IPS-11a (cell line): Measurements from ENCODE around the gene FAM185A.
"Not testable (repeated sequence)": the region's sequence is repeated elsewhere in the genome, so short reads cannot be mapped to it uniquely, and the experiment has no call there.

Experiments used
- H3K4me3 ChIP-seq: one replicate; pipeline ENCODE4 v1.5.1; 2013; ENCODE audit warnings: low read depth, low read length, control low read depth

Gene FAM185A

DNA sequence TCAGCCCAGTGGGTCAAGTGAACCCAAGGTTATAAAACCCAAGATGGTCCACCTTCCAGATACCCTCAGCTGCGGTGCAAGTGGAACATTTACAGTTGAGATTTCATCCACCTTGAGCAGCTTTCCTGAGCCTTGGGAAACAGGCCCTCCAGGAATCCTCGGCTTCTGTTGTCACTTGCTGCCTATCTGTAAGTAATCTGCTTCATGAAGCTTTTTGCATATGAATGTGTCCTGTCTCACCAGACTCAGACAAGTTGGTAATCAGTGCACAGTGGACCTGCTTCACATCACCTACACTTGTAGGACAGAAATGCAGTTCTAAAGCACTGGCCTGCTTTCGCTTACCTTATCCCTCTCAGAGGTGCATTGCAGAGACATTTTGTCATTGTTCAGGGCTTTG is 80.3 kb downstream of the FAM185A start:
- no peak overlapping the region for H3K4me3 ChIP-seq

- H3K4me3 ChIP-seq: no peak overlapping the region
Measured at GRCh38 chr7:102830197-102830596, 81.4 kb downstream of the FAM185A start.

DNA sequence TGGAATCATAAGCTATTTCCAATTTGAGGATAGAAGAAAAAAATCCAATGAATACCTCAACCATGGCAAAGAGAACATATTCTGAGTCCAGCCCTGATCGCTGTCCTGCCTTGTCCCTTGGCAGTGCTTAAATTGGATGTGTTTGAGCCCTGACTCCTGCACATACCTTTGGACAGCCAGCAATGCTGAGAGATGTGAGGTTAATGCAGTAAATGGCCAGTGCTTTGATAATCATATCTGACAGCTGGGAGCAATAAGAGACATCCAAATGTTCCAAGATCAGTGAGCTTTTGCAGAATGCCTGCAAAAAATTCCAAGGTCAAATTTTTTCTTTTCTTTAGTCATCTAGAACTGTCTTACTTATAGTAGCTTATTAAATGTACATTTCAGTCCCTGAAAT is 83.9 kb downstream of the FAM185A start:
- no peak overlapping the region for H3K4me3 ChIP-seq

- H3K4me3 ChIP-seq: no peak overlapping the region
Measured at GRCh38 chr7:102833343-102833742, 84.5 kb downstream of the FAM185A start.

DNA sequence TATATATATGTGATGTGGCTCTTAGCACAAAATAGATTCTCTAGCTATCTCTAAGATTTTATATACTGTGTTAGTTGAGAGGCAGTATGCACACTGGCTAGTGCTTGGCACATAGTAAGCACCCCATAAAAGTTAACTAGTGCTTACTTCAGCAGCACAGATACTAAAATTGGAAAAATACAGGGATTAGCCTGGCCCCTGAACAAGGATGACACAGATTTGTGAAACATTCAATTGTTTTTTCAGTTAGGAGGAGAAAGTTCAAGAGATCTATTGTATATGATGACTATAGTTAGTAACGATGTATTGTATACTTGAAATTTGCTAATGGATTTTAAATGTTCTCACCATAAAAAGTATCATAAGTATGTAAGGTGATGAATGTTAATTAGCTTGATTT is 85.7 kb downstream of the FAM185A start:
- no peak overlapping the region for H3K4me3 ChIP-seq

GRCh38 chr7:102834999-102835398 is 86.2 kb downstream of the FAM185A start:
- no peak overlapping the region for H3K4me3 ChIP-seq

- no peak overlapping the region for H3K4me3 ChIP-seq
Measured at GRCh38 chr7:102836191-102836919, 87.6 kb downstream of the FAM185A start.

GRCh38 chr7:102836977-102837376 is 88.2 kb downstream of the FAM185A start:
- no peak overlapping the region for H3K4me3 ChIP-seq

GRCh38 chr7:102837802-102838201 is 89.0 kb downstream of the FAM185A start:
- no peak overlapping the region for H3K4me3 ChIP-seq

- not testable (repeated sequence) for H3K4me3 ChIP-seq
Measured at GRCh38 chr7:102838572-102839101, 89.8 kb downstream of the FAM185A start.

GRCh38 chr7:102840404-102840803 is 91.6 kb downstream of the FAM185A start:
- no peak overlapping the region for H3K4me3 ChIP-seq

DNA sequence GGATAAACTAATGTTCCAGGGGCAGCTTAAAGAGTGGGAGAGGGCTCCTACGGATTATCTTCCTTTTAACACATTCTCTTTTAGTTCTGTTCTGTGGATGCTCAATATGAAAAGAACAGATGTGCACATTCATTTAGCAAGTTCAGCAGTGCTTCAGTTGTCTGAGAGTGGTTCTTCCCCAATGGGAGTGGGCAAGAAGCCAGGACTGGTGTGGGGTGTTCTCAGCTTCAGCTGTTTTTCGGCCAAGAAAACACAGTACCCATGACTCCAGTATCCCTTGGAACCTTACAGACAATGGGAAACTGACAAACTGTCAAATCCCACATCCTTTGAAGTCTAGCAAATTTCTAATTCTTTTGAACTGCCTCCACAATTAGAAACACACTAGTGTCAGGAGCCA is 92.5 kb downstream of the FAM185A start:
- no peak overlapping the region for H3K4me3 ChIP-seq

DNA sequence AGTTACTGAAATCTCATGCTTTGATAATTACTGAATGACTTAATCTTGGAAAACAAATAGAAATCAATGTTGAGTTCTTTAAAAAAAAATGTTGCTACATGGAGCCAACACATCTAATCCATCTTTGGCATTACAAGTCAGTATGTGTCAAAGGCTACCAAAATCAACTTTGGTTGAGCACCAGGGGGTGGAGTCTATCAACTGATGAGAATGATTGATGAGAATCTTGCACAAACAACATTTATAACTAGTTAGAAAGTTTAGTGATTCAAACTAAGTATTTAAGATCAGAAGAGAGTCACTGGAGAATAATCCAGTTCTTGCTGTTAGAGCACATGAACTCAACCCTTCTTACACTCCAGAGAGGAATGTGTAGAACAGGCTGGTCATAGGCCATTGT is 93.5 kb downstream of the FAM185A start:
- no peak overlapping the region for H3K4me3 ChIP-seq

DNA sequence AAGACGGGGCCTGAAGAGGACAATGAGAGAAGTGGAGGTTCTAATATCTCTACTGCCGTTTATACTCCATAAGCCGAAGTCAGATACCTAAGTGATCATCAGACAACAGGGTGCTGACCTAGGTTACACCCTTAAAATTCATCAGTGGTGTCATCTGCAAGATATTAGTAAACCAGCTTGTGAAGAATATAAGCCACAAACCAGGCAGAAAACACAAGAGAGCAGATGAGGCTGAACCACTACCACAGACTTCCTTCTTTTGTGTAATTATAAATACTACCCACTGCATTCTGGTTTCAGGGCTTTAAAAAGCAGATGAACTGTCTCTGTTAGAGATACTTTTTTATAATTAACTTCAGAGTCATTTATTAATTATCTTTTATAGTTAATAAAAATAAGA is 95.1 kb downstream of the FAM185A start:
- H3K4me3 ChIP-seq: no peak overlapping the region

DNA sequence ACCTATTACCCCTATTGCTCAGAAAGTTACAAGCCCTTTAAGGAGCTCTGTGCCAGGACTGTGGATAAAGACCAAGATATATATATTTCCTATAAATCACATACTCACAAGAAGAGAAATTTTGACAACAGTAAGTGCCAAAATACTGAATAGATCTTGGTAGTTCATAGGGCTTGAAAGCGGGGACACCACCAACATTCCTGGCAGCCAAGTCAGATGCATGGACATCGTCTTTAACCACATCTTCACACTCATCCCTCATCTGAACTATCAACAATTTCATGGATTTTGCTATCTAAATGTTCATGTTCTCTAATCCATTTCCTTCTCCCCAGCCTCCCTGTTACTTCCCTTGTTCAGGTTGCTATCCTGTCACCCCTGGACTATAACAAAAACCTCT is 96.5 kb downstream of the FAM185A start:
- H3K4me3 ChIP-seq: no peak overlapping the region

DNA sequence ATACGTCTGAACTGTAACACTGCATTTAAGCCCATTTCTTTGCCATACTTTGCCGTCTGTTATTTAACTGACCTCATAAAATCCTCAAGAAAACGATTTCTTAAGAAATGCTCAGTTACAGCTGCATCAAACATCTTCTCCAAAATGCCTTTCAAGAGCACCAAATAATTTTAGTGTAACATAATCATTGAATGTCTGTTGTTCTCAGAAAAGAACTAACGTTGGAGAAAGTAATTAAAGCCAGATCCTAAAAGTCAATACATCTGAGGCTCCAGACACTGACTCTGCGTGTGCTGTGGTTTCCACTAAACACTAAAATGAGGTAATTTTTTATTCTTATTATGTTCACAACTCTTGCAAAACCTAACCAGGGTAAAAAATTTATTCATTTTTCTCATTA is 100.3 kb downstream of the FAM185A start:
- H3K4me3 ChIP-seq: no peak overlapping the region

GRCh38 chr7:102849538-102849937 is 100.7 kb downstream of the FAM185A start:
- no peak overlapping the region for H3K4me3 ChIP-seq

DNA sequence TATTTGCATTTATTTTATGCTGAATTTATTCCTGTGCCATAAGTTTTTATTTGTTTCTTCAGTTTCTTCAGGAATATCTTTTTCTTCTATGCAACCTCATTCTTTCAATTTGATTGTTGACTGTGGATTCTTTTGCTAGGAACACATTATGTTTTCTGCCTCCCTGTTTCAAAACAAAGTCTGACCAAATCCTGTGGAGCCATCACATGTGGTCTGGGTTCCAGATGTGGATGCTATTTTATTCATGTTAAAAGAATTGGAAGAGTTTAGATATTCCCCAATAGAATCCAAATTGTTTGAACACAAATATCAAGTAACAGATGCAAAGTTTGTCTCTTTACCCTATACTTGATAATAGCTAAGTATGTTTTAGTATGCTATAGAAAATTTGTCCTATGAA is 107.2 kb downstream of the FAM185A start:
- H3K4me3 ChIP-seq: no peak overlapping the region
